GM12892 (cell line): ENCODE data around the gene KLB.

Experiments
- POLR2AphosphoS5 ChIP-seq: IDR thresholded peaks from 2 replicates; pipeline ENCODE4 v1.6.1; 2011; ENCODE audit warnings: low read depth, low read length, control low read depth
- TAF1 ChIP-seq: IDR thresholded peaks from 2 replicates; pipeline ENCODE4 v1.6.1; 2011; ENCODE audit warnings: low read depth, mild to moderate bottlenecking, control low read depth, low read length, borderline replicate concordance

DNA sequence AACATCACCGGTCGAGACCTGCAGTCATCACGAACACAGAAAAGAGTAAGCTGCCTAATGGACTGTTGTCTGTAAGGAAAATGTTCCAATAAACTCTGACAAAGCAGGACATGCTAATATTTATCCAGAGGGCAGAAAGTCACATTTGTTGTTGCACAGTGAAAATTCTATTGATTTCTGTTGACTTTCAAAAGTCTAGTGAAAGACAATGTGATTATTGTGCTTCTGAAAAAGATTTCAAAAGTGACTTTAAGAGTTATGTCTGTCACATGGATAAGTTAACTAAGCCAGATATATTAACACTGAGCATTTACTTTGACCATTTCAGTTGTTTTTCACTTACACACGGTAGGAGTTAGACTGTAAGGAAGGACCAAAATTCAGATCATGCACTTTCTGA is 31.3 kb upstream of the KLB start:
- TF ChIP-seq POLR2AphosphoS5 (no peak), TAF1 (no peak)
